GM06990 (cell line): ENCODE data around the gene SIRT3.

Experiments
- DNase-seq: peaks from one replicate; pipeline ENCODE4 v3.0.0-alpha.2; 2011; ENCODE audit not compliant: insufficient read length; ENCODE audit errors: extremely low read depth
- H3K27me3 ChIP-seq: replicated peaks from 2 replicates; pipeline ENCODE4 v1.6.0; 2011; ENCODE audit warnings: low read length; ENCODE audit not compliant: control insufficient read depth, insufficient read depth
- H3K36me3 ChIP-seq: 2 replicates; pipeline ENCODE4 v1.5.1; 2011; ENCODE audit warnings: low read length; ENCODE audit not compliant: control insufficient read depth, insufficient read depth
- H3K4me3 ChIP-seq: replicated peaks from 2 replicates; pipeline ENCODE4 v1.5.1; 2011; ENCODE audit warnings: low read depth, mild to moderate bottlenecking, control low read depth, low read length
- TF ChIP-seq, protein P1 (sequence below): IDR thresholded peaks from 2 replicates; pipeline ENCODE4 v1.5.1; 2011; ENCODE audit warnings: low read length, control low read depth, mild to moderate bottlenecking, inconsistent platforms; ENCODE audit not compliant: insufficient read depth, poor library complexity, severe bottlenecking

Gene SIRT3

DNA sequence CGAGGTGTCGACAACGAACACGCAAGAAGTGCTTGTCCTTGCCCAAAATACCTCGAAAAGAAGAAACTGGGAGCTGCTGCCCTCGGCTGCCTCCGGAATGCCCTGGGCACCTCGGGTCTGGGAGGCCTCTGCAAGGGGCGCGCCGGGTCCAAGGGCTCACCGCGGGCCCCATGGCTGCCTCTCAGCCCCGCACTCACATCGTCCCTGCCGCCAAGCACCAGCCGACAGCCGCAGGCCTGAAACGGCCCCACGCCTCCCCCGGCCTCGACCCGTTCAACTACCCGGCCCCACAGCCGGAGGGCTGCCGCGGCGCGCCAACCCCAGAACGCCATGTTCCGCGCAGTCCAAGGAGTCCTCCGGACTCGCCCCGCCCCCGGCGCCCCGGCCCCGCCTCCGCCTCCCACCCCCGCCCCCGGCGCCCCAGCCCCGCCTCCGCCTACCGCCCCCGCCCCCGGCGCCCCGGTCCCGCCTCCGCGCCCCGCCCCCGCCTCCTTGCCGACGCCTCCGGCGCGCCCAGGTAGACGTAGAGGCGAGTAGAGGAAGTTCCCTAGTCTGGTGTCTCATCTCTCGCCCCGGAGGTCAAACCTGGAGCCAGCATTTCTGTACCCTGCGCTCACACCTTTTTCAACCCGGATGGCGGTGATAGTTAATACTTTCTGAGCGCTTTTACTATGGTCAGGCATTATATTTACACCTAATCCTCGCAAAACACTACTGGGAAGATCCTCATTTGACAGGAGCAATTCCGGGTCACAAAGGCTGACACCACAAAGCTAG is at the start of gene SIRT3:
Gene SIRT3, minus strand, starts transcription at position 346 of the 777 bp plus-strand sequence. Its CDS starts 14 bp downstream, at position 332.
- no peaks in the 10 kb centered on the region for H3K27me3 ChIP-seq

DNA sequence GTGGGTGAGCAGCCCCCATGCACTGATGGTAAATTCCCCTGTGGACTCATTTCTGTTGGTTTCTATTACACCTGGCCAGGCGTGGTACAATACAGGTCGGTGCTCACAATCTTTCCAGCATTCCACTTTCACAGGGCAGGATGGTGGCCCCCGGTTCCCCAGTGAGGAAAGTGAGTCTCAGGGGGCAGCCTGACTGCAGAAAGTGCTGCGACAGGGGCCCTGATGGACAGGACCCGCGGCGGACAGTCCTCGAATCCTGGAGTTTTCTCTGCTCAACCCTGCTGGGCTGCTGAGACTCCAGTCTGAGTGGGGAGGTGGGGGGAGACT is 49.7 kb upstream of the SIRT3 start:
- TF ChIP-seq, protein P1, sequence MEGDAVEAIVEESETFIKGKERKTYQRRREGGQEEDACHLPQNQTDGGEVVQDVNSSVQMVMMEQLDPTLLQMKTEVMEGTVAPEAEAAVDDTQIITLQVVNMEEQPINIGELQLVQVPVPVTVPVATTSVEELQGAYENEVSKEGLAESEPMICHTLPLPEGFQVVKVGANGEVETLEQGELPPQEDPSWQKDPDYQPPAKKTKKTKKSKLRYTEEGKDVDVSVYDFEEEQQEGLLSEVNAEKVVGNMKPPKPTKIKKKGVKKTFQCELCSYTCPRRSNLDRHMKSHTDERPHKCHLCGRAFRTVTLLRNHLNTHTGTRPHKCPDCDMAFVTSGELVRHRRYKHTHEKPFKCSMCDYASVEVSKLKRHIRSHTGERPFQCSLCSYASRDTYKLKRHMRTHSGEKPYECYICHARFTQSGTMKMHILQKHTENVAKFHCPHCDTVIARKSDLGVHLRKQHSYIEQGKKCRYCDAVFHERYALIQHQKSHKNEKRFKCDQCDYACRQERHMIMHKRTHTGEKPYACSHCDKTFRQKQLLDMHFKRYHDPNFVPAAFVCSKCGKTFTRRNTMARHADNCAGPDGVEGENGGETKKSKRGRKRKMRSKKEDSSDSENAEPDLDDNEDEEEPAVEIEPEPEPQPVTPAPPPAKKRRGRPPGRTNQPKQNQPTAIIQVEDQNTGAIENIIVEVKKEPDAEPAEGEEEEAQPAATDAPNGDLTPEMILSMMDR, result no peak
- no peak for DNase-seq
- H3K27me3 ChIP-seq, result peaks cover 2% of the 10 kb centered on the region; the same call in 1 of the 2 replicates

More for the DNA sequence above, at the start of gene SIRT3:
- TF ChIP-seq, protein P1, result no peak
- DNase-seq, result peak; percentile 82
- peak within 1 kb of the TSS; percentile 84 for H3K4me3 ChIP-seq
- H3K36me3 ChIP-seq, result no peaks in the 10 kb centered on the region

DNA sequence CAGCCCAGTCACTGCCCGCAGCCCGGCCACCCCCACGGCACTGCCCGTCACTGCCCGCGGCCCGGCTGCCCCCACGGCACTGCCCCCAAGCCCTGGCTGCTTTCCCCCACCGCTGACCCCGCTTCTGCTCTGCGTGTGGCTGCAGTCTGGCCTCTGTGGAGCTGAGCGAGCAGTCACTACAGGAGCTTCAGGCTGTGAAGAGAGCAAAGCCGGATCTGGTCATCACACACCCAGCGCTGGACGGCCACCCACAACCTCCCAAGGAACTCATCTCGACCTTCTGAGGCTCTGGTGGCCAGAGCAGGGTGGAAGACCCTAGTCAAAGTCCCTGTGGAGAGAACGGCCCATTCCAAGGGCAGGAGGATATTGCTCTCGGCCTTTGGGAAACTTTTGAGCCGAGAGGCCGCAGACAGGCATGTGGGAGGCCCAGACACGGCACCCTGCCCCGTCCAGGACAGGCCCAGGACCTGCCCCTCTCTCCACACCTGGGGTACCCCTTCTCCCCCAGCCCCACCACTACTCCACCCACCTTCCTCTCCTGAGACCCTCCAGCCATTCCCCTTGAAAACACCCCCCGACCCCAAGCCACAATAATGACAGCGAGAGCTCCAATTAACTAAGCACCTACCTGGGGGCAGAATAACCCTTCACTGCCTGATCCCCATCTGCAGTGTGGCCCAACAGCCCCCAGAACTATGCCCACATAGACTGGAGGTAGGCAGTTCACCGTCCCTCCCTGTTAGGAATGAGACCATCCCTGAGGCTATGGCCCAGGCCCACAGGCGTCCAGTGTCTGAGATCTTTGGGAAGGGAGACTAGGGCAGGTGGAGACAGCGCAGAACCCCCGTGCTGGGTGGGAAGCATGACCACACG is 49.1 kb upstream of the SIRT3 start:
- DNase-seq, result no peak
- H3K27me3 ChIP-seq, result peaks cover 2% of the 10 kb centered on the region; the same call in 1 of the 2 replicates
- TF ChIP-seq, protein P1, result no peak
- no peak overlapping the region for H3K4me3 ChIP-seq
- H3K36me3 ChIP-seq, result no peaks in the 10 kb centered on the region

More for the DNA sequence above, 49.7 kb upstream of the SIRT3 start:
- Histone ChIP-seq H3K36me3 (no peaks in the 10 kb centered on the region), H3K4me3 (no peak overlapping the region)

DNA sequence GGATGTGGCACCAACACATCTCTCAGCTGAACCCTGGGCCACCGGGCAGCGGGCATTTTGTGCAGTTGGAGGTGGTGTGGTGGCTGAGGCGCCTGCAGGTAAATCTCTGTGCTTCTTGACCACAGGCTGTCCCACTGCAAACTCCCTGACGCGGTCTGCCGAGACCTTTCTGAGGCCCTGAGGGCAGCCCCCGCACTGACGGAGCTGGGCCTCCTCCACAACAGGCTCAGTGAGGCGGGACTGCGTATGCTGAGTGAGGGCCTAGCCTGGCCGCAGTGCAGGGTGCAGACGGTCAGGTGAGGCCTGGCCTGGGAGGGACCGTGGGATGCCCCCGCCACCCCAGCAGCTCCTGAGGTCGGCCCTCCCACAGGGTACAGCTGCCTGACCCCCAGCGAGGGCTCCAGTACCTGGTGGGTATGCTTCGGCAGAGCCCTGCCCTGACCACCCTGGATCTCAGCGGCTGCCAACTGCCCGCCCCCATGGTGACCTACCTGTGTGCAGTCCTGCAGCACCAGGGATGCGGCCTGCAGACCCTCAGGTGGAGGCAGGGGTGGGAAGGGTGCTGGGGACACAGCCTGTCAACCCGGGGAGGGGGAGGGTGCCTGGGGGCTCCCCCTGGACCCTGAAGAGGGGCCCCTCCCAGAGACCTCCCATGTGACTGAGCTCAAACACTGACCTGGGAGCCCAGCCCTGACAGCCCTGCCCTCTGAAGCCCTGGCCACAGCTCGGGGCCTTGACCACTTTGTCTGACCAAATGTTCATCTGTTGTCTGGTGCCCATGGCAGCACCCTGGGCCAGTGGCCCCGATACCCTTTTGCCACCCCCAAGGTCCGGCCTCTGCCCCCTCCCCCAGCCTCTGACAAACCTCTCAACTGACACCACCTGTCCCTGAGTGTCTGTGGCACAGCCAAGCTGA is 48.2 kb upstream of the SIRT3 start:
- TF ChIP-seq, protein P1, result no peak
- Histone ChIP-seq H3K4me3 (no peak overlapping the region), H3K36me3 (no peaks in the 10 kb centered on the region), H3K27me3 (peaks cover 2% of the 10 kb centered on the region; the same call in 1 of the 2 replicates)
- no peak for DNase-seq

DNA sequence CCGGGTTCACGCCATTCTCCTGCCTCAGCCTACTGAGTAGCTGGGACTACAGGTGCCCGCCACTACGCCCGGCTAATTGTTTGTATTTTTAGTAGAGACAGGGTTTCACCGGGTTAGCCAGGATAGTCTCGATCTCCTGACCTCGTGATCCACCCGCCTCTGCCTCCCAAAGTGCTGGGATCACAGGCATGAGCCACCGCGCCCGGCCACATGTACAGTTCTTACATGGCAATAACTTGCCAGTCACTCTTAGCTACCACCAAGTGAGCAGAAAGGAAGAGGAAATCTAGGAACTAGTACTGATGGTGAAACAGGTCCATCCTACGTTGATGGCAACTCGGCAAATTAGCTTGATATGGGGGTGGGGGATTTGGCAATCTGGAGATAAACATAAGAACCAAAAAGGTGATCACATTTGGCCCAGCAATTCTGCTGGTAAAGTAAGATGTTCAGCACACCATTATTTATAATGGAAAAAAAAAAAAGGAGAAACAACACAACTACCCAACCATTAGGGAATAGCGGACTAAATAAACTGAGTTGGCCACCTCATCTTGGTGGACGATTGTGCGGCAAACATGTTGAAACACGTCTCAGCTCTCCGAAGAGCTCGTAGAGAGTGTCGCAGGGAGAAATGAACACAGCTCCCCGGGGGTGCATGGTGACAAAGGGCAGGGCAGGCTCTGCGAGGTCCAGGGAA is 47.4 kb upstream of the SIRT3 start:
- TF ChIP-seq, protein P1, result no peak
- Histone ChIP-seq H3K27me3 (peaks cover 2% of the 10 kb centered on the region; the same call in 1 of the 2 replicates), H3K36me3 (no peaks in the 10 kb centered on the region), H3K4me3 (no peak overlapping the region)
- no peak for DNase-seq
